HEK293 (cell line): ENCODE measurements around the gene ESR2.

ENCODE experiments used
- SALL2 ChIP-seq: fragments of 450-650 bp; formaldehyde crosslinking; IDR thresholded peaks from 2 replicates; pipeline ENCODE4 v1.5.0; 2017; ENCODE audit warnings: missing biosample characterization, mild to moderate bottlenecking, missing genetic modification characterization, borderline replicate concordance
- TRIM28 ChIP-seq: IDR thresholded peaks from 2 replicates; pipeline ENCODE4 v1.6.1; 2011; ENCODE audit warnings: low read length, control low read depth, borderline replicate concordance
- ZNF138 ChIP-seq: fragments of 450-650 bp; formaldehyde crosslinking; IDR thresholded peaks from 2 replicates; pipeline ENCODE4 v1.5.1; 2016; ENCODE audit warnings: missing biosample characterization, missing genetic modification characterization, borderline replicate concordance
- ZNF175 ChIP-seq: fragments of 450-650 bp; formaldehyde crosslinking; IDR thresholded peaks from 2 replicates; pipeline ENCODE4 v1.5.1; 2016; ENCODE audit warnings: missing biosample characterization, missing genetic modification characterization
- ZNF629 ChIP-seq: fragments of 450-650 bp; formaldehyde crosslinking; IDR thresholded peaks from 2 replicates; pipeline ENCODE4 v1.5.1; 2017; ENCODE audit warnings: missing biosample characterization, missing genetic modification characterization
- TF ChIP-seq, protein P1 (sequence below): fragments of 450-650 bp; formaldehyde crosslinking; IDR thresholded peaks from 2 replicates; pipeline ENCODE4 v1.5.1; 2016; ENCODE audit warnings: missing biosample characterization, missing genetic modification characterization
- TF ChIP-seq, protein P2 (sequence below): fragments of 450-650 bp; formaldehyde crosslinking; IDR thresholded peaks from 2 replicates; pipeline ENCODE4 v1.5.1; 2016; ENCODE audit warnings: missing biosample characterization, missing genetic modification characterization
- TF ChIP-seq, protein P3 (sequence below): fragments of 450-650 bp; formaldehyde crosslinking; IDR thresholded peaks from 2 replicates; pipeline ENCODE4 v1.5.1; 2017; ENCODE audit warnings: missing biosample characterization, missing genetic modification characterization
- TF ChIP-seq, protein P4 (sequence below): fragments of 450-650 bp; formaldehyde crosslinking; IDR thresholded peaks from 2 replicates; pipeline ENCODE4 v1.5.1; 2017; ENCODE audit warnings: missing biosample characterization, missing genetic modification characterization

DNA sequence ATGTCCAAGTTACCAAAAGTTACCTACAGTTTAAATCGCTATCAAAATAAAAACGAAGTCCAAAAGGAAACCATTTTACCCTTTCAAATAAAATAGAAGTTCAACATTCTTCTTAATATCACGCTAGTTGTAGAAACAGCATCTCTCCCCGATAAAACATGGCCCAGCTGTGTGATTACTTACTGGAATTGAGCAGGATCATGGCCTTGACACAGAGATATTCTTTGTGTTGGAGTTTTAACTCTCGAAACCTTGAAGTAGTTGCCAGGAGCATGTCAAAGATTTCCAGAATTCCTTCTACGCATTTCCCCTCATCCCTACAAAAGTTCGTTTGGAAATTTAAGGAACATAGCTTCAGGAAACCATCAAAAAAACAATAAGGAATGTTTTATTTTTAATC is 44.8 kb downstream of the ESR2 start:
- TF ChIP-seq, protein P1, sequence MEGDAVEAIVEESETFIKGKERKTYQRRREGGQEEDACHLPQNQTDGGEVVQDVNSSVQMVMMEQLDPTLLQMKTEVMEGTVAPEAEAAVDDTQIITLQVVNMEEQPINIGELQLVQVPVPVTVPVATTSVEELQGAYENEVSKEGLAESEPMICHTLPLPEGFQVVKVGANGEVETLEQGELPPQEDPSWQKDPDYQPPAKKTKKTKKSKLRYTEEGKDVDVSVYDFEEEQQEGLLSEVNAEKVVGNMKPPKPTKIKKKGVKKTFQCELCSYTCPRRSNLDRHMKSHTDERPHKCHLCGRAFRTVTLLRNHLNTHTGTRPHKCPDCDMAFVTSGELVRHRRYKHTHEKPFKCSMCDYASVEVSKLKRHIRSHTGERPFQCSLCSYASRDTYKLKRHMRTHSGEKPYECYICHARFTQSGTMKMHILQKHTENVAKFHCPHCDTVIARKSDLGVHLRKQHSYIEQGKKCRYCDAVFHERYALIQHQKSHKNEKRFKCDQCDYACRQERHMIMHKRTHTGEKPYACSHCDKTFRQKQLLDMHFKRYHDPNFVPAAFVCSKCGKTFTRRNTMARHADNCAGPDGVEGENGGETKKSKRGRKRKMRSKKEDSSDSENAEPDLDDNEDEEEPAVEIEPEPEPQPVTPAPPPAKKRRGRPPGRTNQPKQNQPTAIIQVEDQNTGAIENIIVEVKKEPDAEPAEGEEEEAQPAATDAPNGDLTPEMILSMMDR, result no peak
- TF ChIP-seq, protein P2, sequence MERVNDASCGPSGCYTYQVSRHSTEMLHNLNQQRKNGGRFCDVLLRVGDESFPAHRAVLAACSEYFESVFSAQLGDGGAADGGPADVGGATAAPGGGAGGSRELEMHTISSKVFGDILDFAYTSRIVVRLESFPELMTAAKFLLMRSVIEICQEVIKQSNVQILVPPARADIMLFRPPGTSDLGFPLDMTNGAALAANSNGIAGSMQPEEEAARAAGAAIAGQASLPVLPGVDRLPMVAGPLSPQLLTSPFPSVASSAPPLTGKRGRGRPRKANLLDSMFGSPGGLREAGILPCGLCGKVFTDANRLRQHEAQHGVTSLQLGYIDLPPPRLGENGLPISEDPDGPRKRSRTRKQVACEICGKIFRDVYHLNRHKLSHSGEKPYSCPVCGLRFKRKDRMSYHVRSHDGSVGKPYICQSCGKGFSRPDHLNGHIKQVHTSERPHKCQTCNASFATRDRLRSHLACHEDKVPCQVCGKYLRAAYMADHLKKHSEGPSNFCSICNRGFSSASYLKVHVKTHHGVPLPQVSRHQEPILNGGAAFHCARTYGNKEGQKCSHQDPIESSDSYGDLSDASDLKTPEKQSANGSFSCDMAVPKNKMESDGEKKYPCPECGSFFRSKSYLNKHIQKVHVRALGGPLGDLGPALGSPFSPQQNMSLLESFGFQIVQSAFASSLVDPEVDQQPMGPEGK (tag by site-specific recombination), result no peak
- TF ChIP-seq, protein P3, sequence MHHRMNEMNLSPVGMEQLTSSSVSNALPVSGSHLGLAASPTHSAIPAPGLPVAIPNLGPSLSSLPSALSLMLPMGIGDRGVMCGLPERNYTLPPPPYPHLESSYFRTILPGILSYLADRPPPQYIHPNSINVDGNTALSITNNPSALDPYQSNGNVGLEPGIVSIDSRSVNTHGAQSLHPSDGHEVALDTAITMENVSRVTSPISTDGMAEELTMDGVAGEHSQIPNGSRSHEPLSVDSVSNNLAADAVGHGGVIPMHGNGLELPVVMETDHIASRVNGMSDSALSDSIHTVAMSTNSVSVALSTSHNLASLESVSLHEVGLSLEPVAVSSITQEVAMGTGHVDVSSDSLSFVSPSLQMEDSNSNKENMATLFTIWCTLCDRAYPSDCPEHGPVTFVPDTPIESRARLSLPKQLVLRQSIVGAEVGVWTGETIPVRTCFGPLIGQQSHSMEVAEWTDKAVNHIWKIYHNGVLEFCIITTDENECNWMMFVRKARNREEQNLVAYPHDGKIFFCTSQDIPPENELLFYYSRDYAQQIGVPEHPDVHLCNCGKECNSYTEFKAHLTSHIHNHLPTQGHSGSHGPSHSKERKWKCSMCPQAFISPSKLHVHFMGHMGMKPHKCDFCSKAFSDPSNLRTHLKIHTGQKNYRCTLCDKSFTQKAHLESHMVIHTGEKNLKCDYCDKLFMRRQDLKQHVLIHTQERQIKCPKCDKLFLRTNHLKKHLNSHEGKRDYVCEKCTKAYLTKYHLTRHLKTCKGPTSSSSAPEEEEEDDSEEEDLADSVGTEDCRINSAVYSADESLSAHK, result no peak
- TF ChIP-seq ZNF629, result no peak
- no peak for TF ChIP-seq ZNF138
- TF ChIP-seq ZNF175, result no peak
- no peak for TF ChIP-seq SALL2 (tag by site-specific recombination)
- TF ChIP-seq, protein P4, sequence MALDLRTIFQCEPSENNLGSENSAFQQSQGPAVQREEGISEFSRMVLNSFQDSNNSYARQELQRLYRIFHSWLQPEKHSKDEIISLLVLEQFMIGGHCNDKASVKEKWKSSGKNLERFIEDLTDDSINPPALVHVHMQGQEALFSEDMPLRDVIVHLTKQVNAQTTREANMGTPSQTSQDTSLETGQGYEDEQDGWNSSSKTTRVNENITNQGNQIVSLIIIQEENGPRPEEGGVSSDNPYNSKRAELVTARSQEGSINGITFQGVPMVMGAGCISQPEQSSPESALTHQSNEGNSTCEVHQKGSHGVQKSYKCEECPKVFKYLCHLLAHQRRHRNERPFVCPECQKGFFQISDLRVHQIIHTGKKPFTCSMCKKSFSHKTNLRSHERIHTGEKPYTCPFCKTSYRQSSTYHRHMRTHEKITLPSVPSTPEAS, result no peak
- no peak for TF ChIP-seq TRIM28
